Measurements from ENCODE around the gene BCAS3.

BCAS3 gene

DNA sequence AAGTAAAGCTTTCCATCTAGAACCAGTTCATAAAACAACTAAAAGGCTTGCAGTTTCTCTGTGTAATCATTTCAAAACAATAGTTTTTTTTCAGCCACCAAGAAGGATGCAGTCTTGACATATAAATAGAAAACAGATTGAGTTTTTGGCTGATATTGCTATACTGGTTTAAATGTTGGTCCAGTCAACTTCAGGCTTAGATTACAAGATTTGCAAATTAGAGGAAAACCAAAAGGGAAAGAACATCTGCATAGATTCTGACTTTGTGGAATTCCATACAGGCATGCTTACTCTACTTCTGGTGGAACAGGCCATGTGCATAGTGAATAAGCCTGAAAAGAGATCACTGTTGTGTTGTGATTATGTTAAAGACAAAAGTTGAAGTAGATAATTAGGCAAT, 150.3 kb downstream of the BCAS3 start:
- no peak overlapping the region for H3K9ac ChIP-seq (ENCODE audit: low read length)
- H3K4me1 ChIP-seq (ENCODE audit: insufficient read depth, low read length, severe bottlenecking): no peaks in the 10 kb centered on the region
- H3K4me3 ChIP-seq (ENCODE audit: low read depth, low read length, poor library complexity, severe bottlenecking): no peak overlapping the region
- H2AFZ ChIP-seq (ENCODE audit: low read length): no peak overlapping the region
- H4K20me1 ChIP-seq (ENCODE audit: insufficient read depth, low read length): no peaks in the 10 kb centered on the region
- no peaks in the 10 kb centered on the region for H3F3A ChIP-seq (ENCODE audit: insufficient read depth, low read length)
- no peak overlapping the region for H3K27ac ChIP-seq (ENCODE audit: low read depth, low read length, poor library complexity, severe bottlenecking)
- H3K79me2 ChIP-seq (ENCODE audit: insufficient read depth, low read length): no peaks in the 10 kb centered on the region
- no peaks in the 10 kb centered on the region for H3K9me3 ChIP-seq (ENCODE audit: low read length)
- H3K27me3 ChIP-seq (ENCODE audit: insufficient read depth, low read length): no peaks in the 10 kb centered on the region
- no peaks in the 10 kb centered on the region for H3K9me2 ChIP-seq (ENCODE audit: low read depth, low read length)
- TF ChIP-seq CTCF (IDR thresholded peaks at IDR 0.05; ENCODE audit: low read length): no peak
- TF ChIP-seq EZH2 (IDR thresholded peaks at IDR 0.05; ENCODE audit: borderline replicate concordance, low read length): no peak
- no peak overlapping the region for H3K4me2 ChIP-seq (ENCODE audit: low read length)
- no peaks in the 10 kb centered on the region for H3K36me3 ChIP-seq (ENCODE audit: insufficient read depth, low read length)

GRCh38 chr17:60832151-60832585, 154.5 kb downstream of the BCAS3 start:
- Histone ChIP-seq H3F3A (ENCODE audit: insufficient read depth, low read length) (no peaks in the 10 kb centered on the region), H3K79me2 (ENCODE audit: insufficient read depth, low read length) (no peaks in the 10 kb centered on the region), H4K20me1 (ENCODE audit: insufficient read depth, low read length) (no peaks in the 10 kb centered on the region), H3K36me3 (ENCODE audit: insufficient read depth, low read length) (no peaks in the 10 kb centered on the region), H3K9me3 (ENCODE audit: low read length) (no peaks in the 10 kb centered on the region), H3K27me3 (ENCODE audit: insufficient read depth, low read length) (no peaks in the 10 kb centered on the region), H3K4me1 (ENCODE audit: insufficient read depth, low read length, severe bottlenecking) (no peaks in the 10 kb centered on the region), H3K9me2 (ENCODE audit: low read depth, low read length) (no peaks in the 10 kb centered on the region), H3K27ac (ENCODE audit: low read depth, low read length, poor library complexity, severe bottlenecking) (no peak overlapping the region), H3K4me2 (ENCODE audit: low read length) (no peak overlapping the region), H3K9ac (ENCODE audit: low read length) (no peak overlapping the region), H2AFZ (ENCODE audit: low read length) (no peak overlapping the region), H3K4me3 (ENCODE audit: low read depth, low read length, poor library complexity, severe bottlenecking) (no peak overlapping the region)
- TF ChIP-seq EZH2 (IDR thresholded peaks at IDR 0.05; ENCODE audit: borderline replicate concordance, low read length) (no peak), CTCF (IDR thresholded peaks at IDR 0.05; ENCODE audit: low read length) (no peak)

GRCh38 chr17:60832631-60833030, 155.0 kb downstream of the BCAS3 start:
- no peaks in the 10 kb centered on the region for H3K27me3 ChIP-seq (ENCODE audit: insufficient read depth, low read length)
- H3K79me2 ChIP-seq (ENCODE audit: insufficient read depth, low read length): no peaks in the 10 kb centered on the region
- TF ChIP-seq CTCF (IDR thresholded peaks at IDR 0.05; ENCODE audit: low read length) (no peak), EZH2 (IDR thresholded peaks at IDR 0.05; ENCODE audit: borderline replicate concordance, low read length) (no peak)
- no peak overlapping the region for H3K9ac ChIP-seq (ENCODE audit: low read length)
- no peak overlapping the region for H3K27ac ChIP-seq (ENCODE audit: low read depth, low read length, poor library complexity, severe bottlenecking)
- no peak overlapping the region for H3K4me3 ChIP-seq (ENCODE audit: low read depth, low read length, poor library complexity, severe bottlenecking)
- H3K9me3 ChIP-seq (ENCODE audit: low read length): no peaks in the 10 kb centered on the region
- H4K20me1 ChIP-seq (ENCODE audit: insufficient read depth, low read length): no peaks in the 10 kb centered on the region
- no peaks in the 10 kb centered on the region for H3K4me1 ChIP-seq (ENCODE audit: insufficient read depth, low read length, severe bottlenecking)
- no peak overlapping the region for H2AFZ ChIP-seq (ENCODE audit: low read length)
- no peaks in the 10 kb centered on the region for H3K9me2 ChIP-seq (ENCODE audit: low read depth, low read length)
- no peaks in the 10 kb centered on the region for H3F3A ChIP-seq (ENCODE audit: insufficient read depth, low read length)
- H3K4me2 ChIP-seq (ENCODE audit: low read length): no peak overlapping the region
- H3K36me3 ChIP-seq (ENCODE audit: insufficient read depth, low read length): no peaks in the 10 kb centered on the region

Measured in OCI-LY1 (cell line).